KOPT-K1 (cell line): ENCODE results near the gene ASTN2.

Experiments
- H3K27ac ChIP-seq: fragments of 200-600 bp; sonication (generic); 2 replicates; pipeline ENCODE4 v1.5.1; 2016; ENCODE audit warnings: antibody characterized with exemption, mild to moderate bottlenecking, low read depth, low read length; ENCODE audit not compliant: poor library complexity, severe bottlenecking
- H3K36me3 ChIP-seq: fragments of 200-600 bp; sonication (generic); 2 replicates; pipeline ENCODE4 v1.5.1; 2017; ENCODE audit warnings: antibody characterized with exemption, mild to moderate bottlenecking, low read length, moderate library complexity; ENCODE audit not compliant: insufficient read depth
- H3K9me3 ChIP-seq: fragments of 200-600 bp; sonication (generic); 2 replicates; pipeline ENCODE4 v1.5.1; 2017; ENCODE audit warnings: antibody characterized with exemption, low read length, mild to moderate bottlenecking; ENCODE audit not compliant: insufficient read depth, poor library complexity, severe bottlenecking

The ASTN2 gene

DNA sequence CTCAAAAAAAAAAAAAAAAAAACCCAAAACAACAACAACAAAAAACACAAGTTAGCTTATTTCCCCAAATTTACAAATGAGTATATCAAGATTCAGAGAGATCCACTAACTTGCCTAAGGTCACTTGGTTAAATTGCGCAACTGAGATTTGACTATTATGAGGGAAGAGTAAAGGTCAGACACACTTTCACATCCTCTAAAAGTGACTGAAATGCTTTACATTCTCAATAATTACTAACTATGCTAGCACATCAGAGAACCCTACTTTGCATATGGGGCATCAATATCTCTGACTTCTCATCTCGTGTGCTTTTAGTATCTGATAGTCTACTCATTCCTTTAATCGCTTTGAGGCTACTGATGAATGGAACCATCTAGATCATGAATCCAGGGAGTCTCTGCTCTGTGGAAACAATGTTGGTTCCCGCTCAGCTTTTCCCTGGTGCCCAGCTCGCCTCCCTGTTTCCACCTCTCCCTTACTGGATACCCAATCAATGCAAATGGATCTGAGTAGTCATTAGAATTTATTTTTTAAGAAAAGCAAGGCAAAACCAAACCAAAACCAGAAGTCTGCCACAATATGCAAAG is 909.9 kb downstream of the ASTN2 start:
- Histone ChIP-seq H3K36me3 (no peaks in the 10 kb centered on the region), H3K9me3 (no peaks in the 10 kb centered on the region), H3K27ac (no peak overlapping the region)

DNA sequence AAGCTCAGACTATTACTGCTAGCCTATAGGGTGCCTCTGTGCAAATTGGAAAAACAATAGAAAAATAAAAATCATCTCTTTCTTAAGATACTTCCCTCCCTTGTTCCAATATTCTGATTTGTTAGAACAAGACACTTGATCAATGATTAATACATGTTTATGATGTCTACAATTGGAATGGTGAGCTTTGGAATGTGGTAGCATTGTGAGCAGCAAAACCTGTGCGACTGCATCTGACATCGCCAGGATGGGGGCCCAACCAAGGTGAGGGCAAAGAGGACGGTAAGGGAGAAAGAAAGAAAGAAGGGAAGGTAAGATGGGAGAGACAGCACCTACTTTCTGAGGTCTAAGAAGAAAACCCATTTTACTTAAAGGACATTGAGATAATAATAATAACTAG is 910.8 kb downstream of the ASTN2 start:
- Histone ChIP-seq H3K36me3 (no peaks in the 10 kb centered on the region), H3K9me3 (no peaks in the 10 kb centered on the region), H3K27ac (no peak overlapping the region)

DNA sequence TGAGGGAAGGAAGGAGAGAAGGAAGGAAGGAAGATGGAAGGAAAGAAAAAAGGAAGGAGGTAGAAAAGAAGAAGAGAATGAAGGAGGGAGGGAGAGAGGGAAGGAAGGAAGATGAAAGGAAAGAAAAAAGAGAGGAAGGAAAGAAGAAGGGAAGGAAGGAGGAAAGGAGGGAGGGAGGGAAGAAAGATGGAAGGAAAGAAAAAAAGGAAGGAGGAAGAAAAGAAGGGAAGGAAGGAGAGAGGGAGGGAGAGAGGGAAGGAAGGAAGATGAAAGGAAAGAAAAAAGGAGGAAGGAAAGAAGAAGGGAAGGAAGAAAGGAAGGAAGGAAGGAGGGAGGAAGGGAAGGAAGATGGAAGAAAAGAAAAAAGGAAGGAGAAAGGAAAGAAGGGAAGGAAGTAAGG is 912.1 kb downstream of the ASTN2 start:
- H3K9me3 ChIP-seq = no peaks in the 10 kb centered on the region
- no peak overlapping the region for H3K27ac ChIP-seq
- no peaks in the 10 kb centered on the region for H3K36me3 ChIP-seq

DNA sequence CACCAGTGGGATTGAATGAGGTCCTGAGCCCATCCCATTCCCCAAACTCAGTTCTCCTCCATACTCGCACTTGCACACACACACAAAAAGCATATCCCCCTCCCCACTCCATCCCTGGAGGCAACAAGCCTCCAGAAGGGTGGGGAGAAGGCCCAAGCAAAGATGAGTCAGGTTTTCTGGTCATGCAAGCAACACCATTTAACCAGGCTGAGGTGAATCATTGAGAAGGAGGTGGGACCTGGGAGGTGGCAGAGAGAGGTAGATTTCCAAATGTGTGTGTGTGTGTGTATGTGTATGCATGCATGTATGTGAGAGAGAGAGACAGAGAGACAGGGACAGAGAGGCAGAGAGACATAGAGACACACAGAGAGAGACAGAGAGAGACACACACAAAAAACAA is 913.0 kb downstream of the ASTN2 start:
- no peak overlapping the region for H3K27ac ChIP-seq
- no peaks in the 10 kb centered on the region for H3K36me3 ChIP-seq
- no peaks in the 10 kb centered on the region for H3K9me3 ChIP-seq

DNA sequence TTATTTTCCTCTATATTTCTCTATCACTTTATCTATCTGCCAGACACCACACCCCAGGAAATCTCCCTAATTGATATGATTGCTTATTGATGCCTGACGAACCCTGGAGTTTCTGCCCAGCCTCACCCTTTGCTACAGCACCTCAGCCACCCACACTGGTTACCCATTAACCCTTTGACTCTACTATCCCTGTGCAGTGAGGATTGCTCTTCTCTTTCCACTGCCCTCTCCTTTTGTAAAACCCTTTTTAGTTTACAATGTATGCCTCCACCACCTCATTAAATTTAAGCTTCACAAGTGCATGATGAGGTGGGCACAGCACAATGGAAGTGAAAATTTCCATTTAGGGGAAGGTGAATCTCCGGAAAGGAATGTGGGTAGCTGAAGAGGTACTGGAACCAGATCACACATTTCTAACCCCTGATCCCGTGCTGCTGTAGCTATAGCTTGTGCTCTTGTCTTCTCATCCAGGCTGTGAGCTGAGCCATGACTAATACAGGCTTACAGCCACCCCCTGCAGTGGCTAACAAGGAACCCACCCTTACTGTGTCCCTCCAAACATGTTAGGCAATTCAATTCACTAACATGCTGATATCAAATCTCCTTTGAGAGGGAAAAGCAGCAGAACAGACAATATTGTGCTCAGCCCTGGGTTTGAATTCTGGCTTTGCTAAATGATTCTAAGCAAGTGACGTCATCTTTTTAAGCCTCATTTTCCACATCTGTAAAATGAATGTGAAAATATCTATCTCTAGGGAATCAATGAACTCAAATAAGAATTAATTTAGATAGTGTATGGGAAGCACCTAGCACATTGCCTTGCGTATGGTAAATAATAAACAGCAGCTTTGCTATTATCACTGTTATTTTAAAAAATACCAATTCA is 914.6 kb downstream of the ASTN2 start:
- H3K36me3 ChIP-seq = no peaks in the 10 kb centered on the region
- H3K9me3 ChIP-seq = no peaks in the 10 kb centered on the region
- H3K27ac ChIP-seq = no peak overlapping the region

DNA sequence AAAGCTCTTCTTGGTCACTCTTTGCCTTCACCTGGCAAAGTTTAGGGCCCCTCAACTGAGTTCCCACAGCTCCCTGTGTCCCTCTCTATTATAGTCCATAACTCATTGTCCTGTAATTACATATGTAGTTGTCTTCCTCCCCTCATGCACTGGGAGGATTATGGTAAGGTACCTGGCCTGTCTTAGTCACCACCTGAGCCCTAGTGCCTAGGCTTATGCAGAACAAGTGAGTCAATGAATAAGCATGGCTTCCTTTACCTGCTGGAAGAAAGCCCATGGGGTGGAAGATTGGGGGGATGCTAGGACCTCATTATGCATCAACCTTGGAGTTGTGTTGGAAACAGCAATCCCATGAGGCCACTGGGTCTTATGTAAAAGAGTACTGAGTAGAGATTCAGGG is 915.4 kb downstream of the ASTN2 start:
- Histone ChIP-seq H3K9me3 (no peaks in the 10 kb centered on the region), H3K36me3 (no peaks in the 10 kb centered on the region), H3K27ac (no peak overlapping the region)

DNA sequence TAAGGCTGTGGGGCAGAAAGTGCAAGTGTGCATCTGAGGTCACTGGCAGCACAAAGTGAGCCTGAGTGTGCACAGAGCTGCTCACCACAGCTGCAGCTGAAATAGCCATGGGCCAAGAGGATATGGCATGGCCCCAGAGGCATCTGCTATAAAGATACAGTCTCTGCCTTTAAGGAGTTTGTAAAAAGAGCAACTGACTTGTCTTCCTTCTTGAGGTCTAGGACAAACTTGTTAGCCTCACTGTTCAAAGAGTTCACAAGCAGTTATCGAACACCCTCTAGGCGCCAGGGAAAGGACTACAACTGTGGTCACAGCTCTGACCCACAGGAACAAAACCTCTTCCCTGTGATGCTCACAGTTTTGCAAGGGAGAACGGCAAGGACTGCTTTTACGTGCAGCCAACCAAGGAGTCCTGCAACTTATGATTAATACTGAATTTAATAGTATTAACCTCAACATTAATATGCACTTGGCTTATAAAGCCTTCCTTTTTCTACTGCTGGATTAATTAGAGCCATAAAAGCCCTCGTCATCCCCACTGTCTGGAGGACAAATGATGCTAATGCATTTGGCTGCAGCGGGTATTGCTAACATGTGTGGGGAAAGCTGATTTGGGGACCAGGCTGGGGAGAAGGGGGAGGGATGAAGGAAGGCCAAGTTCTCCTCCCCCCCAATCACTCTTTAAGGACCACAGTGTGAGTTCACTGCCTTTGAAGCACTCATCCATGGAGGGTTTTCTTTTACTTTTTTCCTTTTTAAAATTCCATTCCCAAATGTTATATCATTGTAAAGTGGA is 917.6 kb downstream of the ASTN2 start:
- Histone ChIP-seq H3K27ac (no peak overlapping the region), H3K36me3 (no peaks in the 10 kb centered on the region), H3K9me3 (no peaks in the 10 kb centered on the region)

DNA sequence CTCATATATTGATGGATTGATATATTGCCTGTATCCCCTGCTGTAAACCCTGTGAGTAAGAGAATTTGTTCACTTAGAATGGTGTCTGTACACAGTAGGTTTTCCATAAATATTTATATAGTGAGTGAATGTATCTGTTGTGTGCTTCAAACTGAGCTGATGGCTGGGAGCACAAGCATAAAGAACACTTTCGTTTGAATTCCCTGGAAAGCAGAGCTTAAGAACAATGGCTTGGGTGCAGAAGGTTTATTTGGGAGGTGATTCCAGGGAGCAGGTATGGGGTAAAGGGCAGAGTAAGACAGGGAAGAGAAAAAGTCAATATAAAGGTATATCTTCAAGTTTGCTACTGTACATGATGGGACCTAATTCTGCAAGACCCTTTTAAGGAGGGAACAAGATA is 918.7 kb downstream of the ASTN2 start:
- Histone ChIP-seq H3K9me3 (no peaks in the 10 kb centered on the region), H3K27ac (no peak overlapping the region), H3K36me3 (no peaks in the 10 kb centered on the region)

DNA sequence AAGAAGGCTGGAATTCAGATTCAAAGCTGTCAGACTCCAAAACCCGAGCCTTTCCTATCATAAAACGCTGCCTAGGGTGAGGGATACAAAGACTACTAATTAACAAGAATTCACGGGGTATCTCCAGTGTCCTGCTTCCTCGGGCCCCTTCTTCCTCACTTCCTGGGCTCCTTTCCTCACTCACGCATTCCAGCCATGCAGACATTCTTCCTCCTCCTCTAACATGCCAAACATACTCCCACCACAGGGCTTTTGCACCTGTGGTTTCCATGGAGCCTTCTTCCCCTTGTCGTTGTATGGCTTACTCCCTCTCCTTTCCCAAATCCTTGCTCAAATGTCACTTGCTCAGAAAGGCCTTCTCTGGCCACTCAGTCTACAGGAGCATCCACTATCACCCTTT is 919.1 kb downstream of the ASTN2 start:
- Histone ChIP-seq H3K36me3 (no peaks in the 10 kb centered on the region), H3K27ac (no peak overlapping the region), H3K9me3 (no peaks in the 10 kb centered on the region)

DNA sequence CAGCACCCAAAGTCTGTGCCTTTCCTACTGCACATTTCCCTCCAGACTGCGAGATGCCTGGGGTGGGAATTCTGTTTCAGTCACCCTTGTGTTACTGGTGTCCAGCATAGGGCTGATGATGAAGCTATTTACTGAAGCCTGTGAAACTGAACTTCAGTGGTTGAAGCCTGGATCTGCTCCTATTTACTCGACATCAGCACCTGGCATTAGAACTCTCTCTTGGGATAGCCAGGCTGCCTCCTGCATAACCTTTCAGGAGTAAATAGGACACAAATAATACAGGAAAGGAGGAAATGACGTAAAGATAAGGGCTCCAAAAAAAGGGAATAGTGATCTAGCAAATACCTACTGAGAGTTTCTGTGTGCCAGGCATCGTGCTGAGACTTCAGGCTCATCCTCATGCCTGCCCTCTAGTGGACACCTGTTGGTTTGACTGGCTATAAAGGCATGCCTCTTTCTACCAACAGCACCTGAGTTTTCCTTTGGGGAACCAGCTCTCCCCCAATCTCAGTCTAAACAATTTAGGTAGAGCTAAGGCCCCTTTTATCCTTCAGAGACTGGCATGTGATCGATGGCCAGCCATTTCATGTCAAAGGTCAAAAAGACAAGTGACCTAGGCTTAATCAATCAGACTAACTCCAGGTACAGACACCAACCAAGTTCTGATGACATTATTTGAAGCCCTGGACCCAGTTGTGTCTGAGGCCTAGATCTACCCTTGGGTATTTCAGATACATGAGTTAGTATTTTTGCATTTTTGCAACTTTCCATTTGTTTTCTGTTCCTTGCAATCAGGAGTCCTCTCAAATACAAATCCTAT is 919.8 kb downstream of the ASTN2 start:
- Histone ChIP-seq H3K36me3 (no peaks in the 10 kb centered on the region), H3K27ac (no peak overlapping the region), H3K9me3 (no peaks in the 10 kb centered on the region)

DNA sequence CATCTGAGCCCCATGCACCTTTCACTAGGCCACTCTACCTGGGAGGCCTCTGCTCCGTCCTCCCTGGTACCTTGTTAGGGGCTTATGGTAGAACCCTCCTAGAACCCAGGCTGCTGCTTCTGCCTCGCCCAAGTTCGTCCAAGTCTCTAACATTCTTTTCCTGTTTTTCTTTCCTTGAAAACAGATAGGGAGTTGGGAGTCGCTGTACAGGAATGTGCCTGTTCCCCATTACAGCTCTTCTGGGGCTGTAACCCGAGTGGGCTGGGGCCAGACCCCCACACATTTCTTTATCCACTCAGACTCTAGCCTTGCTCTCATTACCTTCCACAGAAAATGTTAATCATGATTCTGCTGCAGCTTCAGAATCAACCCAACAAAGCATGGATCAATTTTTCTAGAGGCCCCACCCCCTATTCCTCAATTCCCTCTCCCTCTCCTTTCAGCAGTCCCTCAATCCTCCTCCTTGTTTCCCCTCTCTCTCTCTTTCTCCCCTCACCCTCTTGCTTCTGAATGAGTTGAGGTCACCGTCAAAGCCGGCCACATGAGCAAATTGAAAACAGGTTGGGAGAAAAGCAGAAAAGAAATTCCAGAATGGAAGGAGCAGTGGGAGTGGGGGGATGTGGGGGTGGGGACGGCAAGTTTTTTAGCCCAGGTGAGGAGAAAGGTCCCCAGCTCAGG is 921.5 kb downstream of the ASTN2 start:
- H3K9me3 ChIP-seq = no peaks in the 10 kb centered on the region

DNA sequence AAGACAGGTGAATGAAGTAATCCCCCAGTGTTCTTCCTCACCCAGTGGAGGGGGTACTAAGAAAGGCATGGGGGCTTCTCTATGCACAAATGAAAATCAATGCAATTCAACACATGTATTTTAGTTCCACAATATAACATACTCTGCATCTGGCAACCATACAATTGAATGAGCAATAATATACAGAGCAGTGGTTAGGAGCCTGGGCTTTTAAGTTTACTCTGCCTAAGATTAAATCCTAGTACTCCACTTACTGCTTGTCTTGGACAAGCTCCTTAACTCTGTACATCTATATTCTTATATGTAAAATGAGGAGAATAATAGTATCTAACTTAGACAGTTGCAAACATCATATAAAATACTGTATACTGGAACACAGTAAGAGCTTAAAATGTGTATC is 923.2 kb downstream of the ASTN2 start:
- no peak overlapping the region for H3K27ac ChIP-seq
- H3K9me3 ChIP-seq = no peaks in the 10 kb centered on the region
- no peaks in the 10 kb centered on the region for H3K36me3 ChIP-seq

More for the DNA sequence above, 921.5 kb downstream of the ASTN2 start:
- H3K36me3 ChIP-seq = no peaks in the 10 kb centered on the region
- no peak overlapping the region for H3K27ac ChIP-seq

DNA sequence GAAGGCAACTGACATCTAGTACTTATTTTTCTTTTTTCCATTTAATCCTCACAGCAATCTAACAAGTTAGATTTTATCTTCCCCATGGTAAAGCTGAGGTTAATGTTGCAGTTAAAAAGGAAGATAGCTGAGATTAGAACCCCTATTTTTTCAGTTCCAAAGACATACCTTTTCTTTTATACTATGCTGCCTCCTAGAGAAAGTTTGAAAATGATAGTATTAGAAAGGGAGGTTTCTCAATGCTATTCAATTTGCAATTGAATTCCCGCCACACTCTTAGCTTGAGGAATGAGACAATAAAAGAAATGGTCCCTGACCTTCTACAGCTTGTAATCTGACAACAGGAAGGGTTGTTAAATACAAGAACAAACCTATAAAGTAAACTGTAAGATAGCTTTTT is 923.6 kb downstream of the ASTN2 start:
- Histone ChIP-seq H3K36me3 (no peaks in the 10 kb centered on the region), H3K27ac (no peak overlapping the region), H3K9me3 (no peaks in the 10 kb centered on the region)

DNA sequence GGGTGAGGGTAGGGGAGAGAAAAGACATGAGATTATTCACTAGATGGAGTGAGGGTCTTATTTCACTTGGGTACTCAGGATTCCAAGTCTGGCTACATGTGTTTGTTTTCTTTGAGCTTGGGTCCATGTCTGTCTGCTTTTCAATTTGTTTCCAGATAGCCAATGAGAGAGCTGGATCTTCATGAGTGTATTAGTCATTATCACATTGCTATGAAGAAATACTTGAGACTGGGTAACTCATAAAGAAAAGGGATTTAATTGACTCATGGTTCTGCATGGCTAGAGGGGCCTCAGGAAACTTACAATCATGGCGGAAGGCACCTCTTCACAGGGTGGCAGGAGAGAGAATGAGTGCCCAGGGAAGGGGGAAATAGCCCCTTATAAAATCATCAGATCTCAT is 924.5 kb downstream of the ASTN2 start:
- Histone ChIP-seq H3K9me3 (no peaks in the 10 kb centered on the region), H3K27ac (no peak overlapping the region), H3K36me3 (no peaks in the 10 kb centered on the region)
